Measurements from ENCODE around the gene CHRNA1.

Gene CHRNA1

GRCh38 chr2:174786066-174786725 is 21.9 kb upstream of the CHRNA1 start:
- H3K23ac ChIP-seq (ENCODE audit: low read length): no peak overlapping the region
- no peak overlapping the region for H2BK5ac ChIP-seq (ENCODE audit: low read depth, low read length, poor library complexity)
- H3K79me2 ChIP-seq (ENCODE audit: control insufficient read depth, insufficient read depth, low read length, poor library complexity): no peaks in the 10 kb centered on the region
- H3K9me3 ChIP-seq (ENCODE audit: insufficient read depth, low read depth, low read length): no peaks in the 10 kb centered on the region
- no peak overlapping the region for H2BK120ac ChIP-seq (ENCODE audit: insufficient read depth, low read length, poor library complexity)
- no peak overlapping the region for H3K4me3 ChIP-seq (ENCODE audit: low read depth, low read length)
- H2BK12ac ChIP-seq (ENCODE audit: low read length): no peak overlapping the region
- no peak for DNase-seq
- no peak overlapping the region for H3K4me2 ChIP-seq (ENCODE audit: low read length)
- peaks cover 3 to 4% of the 10 kb centered on the region in 2 experiments for H3K4me1 ChIP-seq (ENCODE audit: control insufficient read depth in 1 of 2, insufficient read depth in 2 of 2, low read length in 2 of 2)
- H2AFZ ChIP-seq (ENCODE audit: insufficient read depth, low read length, poor library complexity): no peak overlapping the region
- H4K8ac ChIP-seq (ENCODE audit: low read depth, low read length): no peak overlapping the region
- H3K18ac ChIP-seq (ENCODE audit: low read length): no peak overlapping the region
- no peak overlapping the region for H3K14ac ChIP-seq (ENCODE audit: low read length)
- H3K79me1 ChIP-seq (ENCODE audit: low read length): peaks cover 2% of the 10 kb centered on the region
- no peaks in the 10 kb centered on the region for H3K27me3 ChIP-seq (ENCODE audit: insufficient read depth, low read length)
- no peak overlapping the region for H4K12ac ChIP-seq (ENCODE audit: low read depth, low read length)
- no peak overlapping the region for H3K9ac ChIP-seq (ENCODE audit: low read length)
- no peak overlapping the region for H3K4ac ChIP-seq (ENCODE audit: low read depth, low read length)
- no CpG with 5 or more reads among the region's 8 CpGs for WGBS (ENCODE audit: extremely low coverage, insufficient coverage, insufficient read length)
- H3K27ac ChIP-seq (ENCODE audit: low read depth, low read length): no peak overlapping the region
- no peak overlapping the region for H4K91ac ChIP-seq (ENCODE audit: low read depth, low read length)
- no peaks in the 10 kb centered on the region for H3K36me3 ChIP-seq (ENCODE audit: control insufficient read depth in 1 of 2, insufficient read depth in 2 of 2, low read length in 2 of 2)
- H2AK5ac ChIP-seq (ENCODE audit: low read length): no peak overlapping the region

GRCh38 chr2:174785481-174785880 is 21.2 kb upstream of the CHRNA1 start:
- Histone ChIP-seq H4K91ac (ENCODE audit: low read depth, low read length) (no peak overlapping the region), H3K9ac (ENCODE audit: low read length) (no peak overlapping the region), H4K12ac (ENCODE audit: low read depth, low read length) (no peak overlapping the region), H3K27ac (ENCODE audit: low read depth, low read length) (no peak overlapping the region), H2AK5ac (ENCODE audit: low read length) (no peak overlapping the region), H3K23ac (ENCODE audit: low read length) (peak overlapping the region; percentile 14), H2AFZ (ENCODE audit: insufficient read depth, low read length, poor library complexity) (no peak overlapping the region), H2BK5ac (ENCODE audit: low read depth, low read length, poor library complexity) (no peak overlapping the region), H3K9me3 (ENCODE audit: insufficient read depth, low read depth, low read length) (no peaks in the 10 kb centered on the region), H3K79me2 (ENCODE audit: control insufficient read depth, insufficient read depth, low read length, poor library complexity) (no peaks in the 10 kb centered on the region), H3K79me1 (ENCODE audit: low read length) (peaks cover 2% of the 10 kb centered on the region), H3K4me1 (ENCODE audit: control insufficient read depth in 1 of 2, insufficient read depth in 2 of 2, low read length in 2 of 2) (peaks cover 3 to 4% of the 10 kb centered on the region in 2 experiments), H3K4ac (ENCODE audit: low read depth, low read length) (no peak overlapping the region), H3K4me3 (ENCODE audit: low read depth, low read length) (no peak overlapping the region), H3K14ac (ENCODE audit: low read length) (no peak overlapping the region), H2BK12ac (ENCODE audit: low read length) (no peak overlapping the region), H3K18ac (ENCODE audit: low read length) (no peak overlapping the region), H4K8ac (ENCODE audit: low read depth, low read length) (no peak overlapping the region), H3K27me3 (ENCODE audit: insufficient read depth, low read length) (no peaks in the 10 kb centered on the region), H3K36me3 (ENCODE audit: control insufficient read depth in 1 of 2, insufficient read depth in 2 of 2, low read length in 2 of 2) (no peaks in the 10 kb centered on the region), H2BK120ac (ENCODE audit: insufficient read depth, low read length, poor library complexity) (no peak overlapping the region), H3K4me2 (ENCODE audit: low read length) (no peak overlapping the region)
- DNase-seq: no peak
- no CpG with 5 or more reads among the region's 3 CpGs for WGBS (ENCODE audit: extremely low coverage, insufficient coverage, insufficient read length)

GRCh38 chr2:174784909-174785308 is 20.6 kb upstream of the CHRNA1 start:
- WGBS (ENCODE audit: extremely low coverage, insufficient coverage, insufficient read length): no CpG with 5 or more reads among the region's 5 CpGs
- Histone ChIP-seq H3K79me2 (ENCODE audit: control insufficient read depth, insufficient read depth, low read length, poor library complexity) (no peaks in the 10 kb centered on the region), H2AK5ac (ENCODE audit: low read length) (no peak overlapping the region), H3K9me3 (ENCODE audit: insufficient read depth, low read depth, low read length) (no peaks in the 10 kb centered on the region), H3K79me1 (ENCODE audit: low read length) (peaks cover 2% of the 10 kb centered on the region), H2BK120ac (ENCODE audit: insufficient read depth, low read length, poor library complexity) (no peak overlapping the region), H3K36me3 (ENCODE audit: control insufficient read depth in 1 of 2, insufficient read depth in 2 of 2, low read length in 2 of 2) (no peaks in the 10 kb centered on the region), H3K4ac (ENCODE audit: low read depth, low read length) (no peak overlapping the region), H3K23ac (ENCODE audit: low read length) (no peak overlapping the region), H4K12ac (ENCODE audit: low read depth, low read length) (no peak overlapping the region), H3K4me2 (ENCODE audit: low read length) (no peak overlapping the region), H3K14ac (ENCODE audit: low read length) (no peak overlapping the region), H3K18ac (ENCODE audit: low read length) (no peak overlapping the region), H2BK5ac (ENCODE audit: low read depth, low read length, poor library complexity) (no peak overlapping the region), H3K4me3 (ENCODE audit: low read depth, low read length) (no peak overlapping the region), H3K27ac (ENCODE audit: low read depth, low read length) (no peak overlapping the region), H2AFZ (ENCODE audit: insufficient read depth, low read length, poor library complexity) (no peak overlapping the region), H4K91ac (ENCODE audit: low read depth, low read length) (no peak overlapping the region), H3K4me1 (ENCODE audit: control insufficient read depth in 1 of 2, insufficient read depth in 2 of 2, low read length in 2 of 2) (peaks cover 3 to 4% of the 10 kb centered on the region in 2 experiments), H4K8ac (ENCODE audit: low read depth, low read length) (no peak overlapping the region), H2BK12ac (ENCODE audit: low read length) (no peak overlapping the region), H3K27me3 (ENCODE audit: insufficient read depth, low read length) (no peaks in the 10 kb centered on the region), H3K9ac (ENCODE audit: low read length) (no peak overlapping the region)
- DNase-seq: no peak

- H3K79me2 ChIP-seq (ENCODE audit: control insufficient read depth, insufficient read depth, low read length, poor library complexity): no peaks in the 10 kb centered on the region
- H3K4me1 ChIP-seq (ENCODE audit: control insufficient read depth in 1 of 2, insufficient read depth in 2 of 2, low read length in 2 of 2): peaks cover 4 to 5% of the 10 kb centered on the region in 2 experiments
- DNase-seq: no peak
- no peak overlapping the region for H3K4ac ChIP-seq (ENCODE audit: low read depth, low read length)
- H2BK120ac ChIP-seq (ENCODE audit: insufficient read depth, low read length, poor library complexity): no peak overlapping the region
- no peak overlapping the region for H4K12ac ChIP-seq (ENCODE audit: low read depth, low read length)
- H2BK12ac ChIP-seq (ENCODE audit: low read length): no peak overlapping the region
- H3K27me3 ChIP-seq (ENCODE audit: insufficient read depth, low read length): no peaks in the 10 kb centered on the region
- WGBS (ENCODE audit: extremely low coverage, insufficient coverage, insufficient read length): no CpG with 5 or more reads among the region's 7 CpGs
- no peak overlapping the region for H3K9ac ChIP-seq (ENCODE audit: low read length)
- no peak overlapping the region for H2AFZ ChIP-seq (ENCODE audit: insufficient read depth, low read length, poor library complexity)
- H3K36me3 ChIP-seq (ENCODE audit: control insufficient read depth in 1 of 2, insufficient read depth in 2 of 2, low read length in 2 of 2): no peaks in the 10 kb centered on the region
- H3K9me3 ChIP-seq (ENCODE audit: insufficient read depth, low read depth, low read length): no peaks in the 10 kb centered on the region
- peaks cover 2% of the 10 kb centered on the region for H3K79me1 ChIP-seq (ENCODE audit: low read length)
- H3K27ac ChIP-seq (ENCODE audit: low read depth, low read length): no peak overlapping the region
- H3K4me2 ChIP-seq (ENCODE audit: low read length): no peak overlapping the region
- no peak overlapping the region for H4K91ac ChIP-seq (ENCODE audit: low read depth, low read length)
- H4K8ac ChIP-seq (ENCODE audit: low read depth, low read length): no peak overlapping the region
- no peak overlapping the region for H3K23ac ChIP-seq (ENCODE audit: low read length)
- no peak overlapping the region for H2AK5ac ChIP-seq (ENCODE audit: low read length)
- H2BK5ac ChIP-seq (ENCODE audit: low read depth, low read length, poor library complexity): no peak overlapping the region
- H3K4me3 ChIP-seq (ENCODE audit: low read depth, low read length): no peak overlapping the region
- H3K18ac ChIP-seq (ENCODE audit: low read length): no peak overlapping the region
- H3K14ac ChIP-seq (ENCODE audit: low read length): no peak overlapping the region
These were observed 20.0 kb upstream of the CHRNA1 start for GRCh38 chr2:174784316-174784715.
